IMR-90 (cell line): ENCODE measurements around the gene UBL7.

Experiments used
- BHLHE40 ChIP-seq: fragments of 150-350 bp; IDR thresholded peaks from 2 replicates; pipeline ENCODE4 v1.6.1; 2016; ENCODE audit warnings: mild to moderate bottlenecking, low read depth, low read length
- CEBPB ChIP-seq: IDR thresholded peaks from 2 replicates; pipeline ENCODE4 v1.6.1; 2012; ENCODE audit warnings: low read depth, low read length, improper control_type of control experiment
- CTCF ChIP-seq: conservative IDR thresholded peaks from 2 replicates; pipeline ENCODE4 v1.5.1; 2012; ENCODE audit warnings: mild to moderate bottlenecking, low read depth, low read length, improper control_type of control experiment
- MAFK ChIP-seq: IDR thresholded peaks from 2 replicates; pipeline ENCODE4 v1.6.1; 2012; ENCODE audit warnings: low read depth, low read length, improper control_type of control experiment
- MXI1 ChIP-seq: IDR thresholded peaks from 2 replicates; pipeline ENCODE4 v1.6.1; 2012; ENCODE audit warnings: low read depth, mild to moderate bottlenecking, low read length, moderate library complexity, borderline replicate concordance
- POLR2A ChIP-seq: IDR thresholded peaks from 2 replicates; pipeline ENCODE4 v1.6.1; 2012; ENCODE audit warnings: mild to moderate bottlenecking, low read depth, low read length
- RAD21 ChIP-seq: IDR thresholded peaks from 2 replicates; pipeline ENCODE4 v1.6.1; 2012; ENCODE audit warnings: low read length, improper control_type of control experiment
- RCOR1 ChIP-seq: IDR thresholded peaks from 2 replicates; pipeline ENCODE4 v1.6.1; 2012; ENCODE audit warnings: mild to moderate bottlenecking, low read length, improper control_type of control experiment; ENCODE audit not compliant: insufficient replicate concordance
- RFX5 ChIP-seq: IDR thresholded peaks from 2 replicates; pipeline ENCODE4 v1.8.0; 2012; ENCODE audit warnings: low read depth, mild to moderate bottlenecking, low read length, moderate library complexity

GRCh38 chr15:74418575-74419338 is 42.2 kb downstream of the UBL7 start:
- no peak for TF ChIP-seq RCOR1
- no peak for TF ChIP-seq CEBPB
- no peak for TF ChIP-seq CTCF
- TF ChIP-seq POLR2A = no peak
- TF ChIP-seq MAFK = no peak
- TF ChIP-seq RFX5 = no peak
- no peak for TF ChIP-seq BHLHE40
- TF ChIP-seq RAD21 = no peak
- TF ChIP-seq MXI1 = no peak
